ENCODE measurements around the gene DCST2. TPM values are rescaled to one million over a fixed set of nuclear protein-coding genes. Genes with fewer than 3 reads are reported as not detected.
"Not testable (repeated sequence)": the region's sequence is repeated elsewhere in the genome, so short reads cannot be mapped to it uniquely, and the experiment has no call there.

The DCST2 gene
- polyA plus RNA-seq, 1 donor from 2014 or later = 1.8 TPM

- H3K27ac ChIP-seq (ENCODE audit: low read length) = no peak overlapping the region
- no peak overlapping the region for H3K4me2 ChIP-seq (ENCODE audit: low read length)
- no peaks in the 10 kb centered on the region for H3K9me2 ChIP-seq (ENCODE audit: insufficient read depth, low read length)
- no peaks in the 10 kb centered on the region for H3K9me3 ChIP-seq (ENCODE audit: low read length)
- TF ChIP-seq RAD21 (conservative IDR thresholded peaks at IDR 0.05) = no peak
- no peak for TF ChIP-seq EZH2 (IDR thresholded peaks at IDR 0.05; ENCODE audit: borderline replicate concordance, insufficient read depth, low read length, poor library complexity, severe bottlenecking)
- no peak for TF ChIP-seq POLR2AphosphoS5 (IDR thresholded peaks at IDR 0.05)
- TF ChIP-seq REST (IDR thresholded peaks at IDR 0.05; ENCODE audit: borderline replicate concordance) = no peak
- TF ChIP-seq TAF1 (IDR thresholded peaks at IDR 0.05; ENCODE audit: low read depth) = no peak
- TF ChIP-seq EP300 (conservative IDR thresholded peaks at IDR 0.05; ENCODE audit: poor library complexity, severe bottlenecking) = no peak
- TF ChIP-seq SMC3 (conservative IDR thresholded peaks at IDR 0.05; ENCODE audit: poor library complexity) = no peak
- TF ChIP-seq MXI1 (conservative IDR thresholded peaks at IDR 0.05; ENCODE audit: poor library complexity, severe bottlenecking) = no peak
- no peak for TF ChIP-seq CTCF (IDR thresholded peaks at IDR 0.05; ENCODE audit: poor library complexity, severe bottlenecking)
- H3K27me3 ChIP-seq (ENCODE audit: insufficient read depth, low read depth, low read length) = no peaks in the 10 kb centered on the region
- H4K20me1 ChIP-seq (ENCODE audit: insufficient read depth) = no peaks in the 10 kb centered on the region
- H3K79me2 ChIP-seq (replicated peaks; ENCODE audit: insufficient read depth, low read length) = peaks cover 26% of the 10 kb centered on the region
- H3F3A ChIP-seq (ENCODE audit: insufficient read depth, low read length, poor library complexity, severe bottlenecking) = peaks cover 3% of the 10 kb centered on the region
- H2AFZ ChIP-seq (ENCODE audit: low read depth, low read length) = no peak overlapping the region
- H3K36me3 ChIP-seq (ENCODE audit: insufficient read depth, low read length) = no peaks in the 10 kb centered on the region
- no peak overlapping the region for H3K4me3 ChIP-seq (ENCODE audit: low read length)
- H3K9ac ChIP-seq (ENCODE audit: low read length) = no peak overlapping the region
These were observed 55.2 kb downstream of the DCST2 start for GRCh38 chr1:154978360-154978759.

GRCh38 chr1:154977762-154978161, 55.8 kb downstream of the DCST2 start:
- H3K27me3 ChIP-seq (ENCODE audit: insufficient read depth, low read depth, low read length); H2AFZ ChIP-seq (ENCODE audit: low read depth, low read length); H3F3A ChIP-seq (ENCODE audit: insufficient read depth, low read length, poor library complexity, severe bottlenecking); H3K9me2 ChIP-seq (ENCODE audit: insufficient read depth, low read length); H3K9ac ChIP-seq (ENCODE audit: low read length); H3K27ac ChIP-seq (ENCODE audit: low read length); H4K20me1 ChIP-seq (ENCODE audit: insufficient read depth); H3K4me2 ChIP-seq (ENCODE audit: low read length); H3K4me3 ChIP-seq (ENCODE audit: low read length); H3K36me3 ChIP-seq (ENCODE audit: insufficient read depth, low read length); H3K9me3 ChIP-seq (ENCODE audit: low read length): not testable (repeated sequence)
- H3K79me2 ChIP-seq (replicated peaks; ENCODE audit: insufficient read depth, low read length) = peaks cover 26% of the 10 kb centered on the region

Measured in neural cell (in vitro differentiated cells).